Activated CD4-positive, alpha-beta T cell treated with anti-CD3 and anti-CD28 coated beads for 24 hours (primary cell): Measurements from ENCODE around the gene CBX1.
"Not testable (repeated sequence)": the region's sequence is repeated elsewhere in the genome, so short reads cannot be mapped to it uniquely, and the experiment has no call there.

Experiments
- DNase-seq, 2 donors: peaks; one replicate each; pipeline ENCODE4 v3.0.0-alpha.2; 2020; ENCODE audit warnings: low read depth in 2 of 2

The CBX1 gene

DNA sequence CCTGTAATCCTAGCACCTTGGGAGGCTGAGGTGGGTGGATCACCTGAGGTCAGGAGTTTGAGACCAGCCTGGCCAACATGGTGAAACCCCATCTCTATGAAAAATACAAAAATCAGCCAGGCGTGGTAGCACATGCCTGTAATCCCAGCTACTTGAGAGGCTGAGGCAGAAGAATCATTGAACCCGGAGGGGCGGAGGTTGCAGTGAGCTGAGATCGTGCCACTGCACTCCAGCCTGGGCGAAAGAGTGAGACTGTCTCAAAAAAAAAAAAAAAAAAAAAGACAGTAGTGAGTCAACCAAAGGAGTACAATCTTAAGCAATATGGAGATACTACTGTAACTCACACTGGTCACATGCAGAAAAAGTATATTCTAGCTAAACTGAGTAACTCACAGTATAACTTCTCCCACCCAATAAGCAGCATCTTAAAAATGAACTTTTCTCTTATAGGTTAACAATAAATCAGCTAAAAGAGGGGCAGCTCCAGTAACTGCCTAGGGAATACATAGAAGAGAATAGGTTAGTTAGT, 27.6 kb downstream of the CBX1 start:
- DNase-seq = not testable (repeated sequence)

DNA sequence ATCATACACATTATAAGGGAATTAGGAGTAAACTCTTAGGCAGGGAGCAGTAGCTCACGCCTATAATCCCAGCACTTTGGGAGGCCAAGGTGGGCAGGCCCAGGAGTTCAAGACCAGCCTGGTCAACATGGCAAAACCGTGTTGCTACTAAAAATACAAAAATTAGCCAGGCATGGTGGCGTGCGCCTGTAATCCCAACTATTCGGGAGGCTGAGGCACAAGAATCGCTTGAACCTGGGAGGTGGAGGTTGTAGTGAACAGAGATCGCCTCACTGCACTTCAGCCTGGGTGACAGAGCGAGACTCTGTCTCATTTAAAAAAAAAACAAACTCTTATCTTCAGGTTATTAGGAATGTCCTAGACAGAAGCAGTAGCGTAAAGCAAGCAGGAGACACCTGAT, 28.5 kb downstream of the CBX1 start:
- DNase-seq = not testable (repeated sequence)

DNA sequence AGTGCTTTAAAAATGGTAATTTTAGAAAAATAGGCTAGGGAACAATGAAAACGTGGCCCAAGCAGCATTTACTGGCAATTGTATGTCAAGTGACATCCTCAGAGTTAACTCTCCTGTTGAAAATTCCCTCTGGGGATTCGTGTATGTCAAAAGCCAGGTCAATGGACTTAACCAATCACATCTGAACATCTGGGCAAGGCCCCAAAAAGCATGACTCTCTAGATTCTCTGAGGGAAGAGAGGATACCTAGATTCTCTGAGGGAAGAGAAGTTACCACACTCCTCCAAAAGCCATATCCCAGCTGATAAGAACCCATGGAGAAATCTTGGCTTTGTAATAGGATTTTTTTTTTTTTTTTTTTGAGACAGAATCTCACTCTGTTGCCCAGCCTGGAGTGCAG, 29.6 kb downstream of the CBX1 start:
- DNase-seq = no peak

DNA sequence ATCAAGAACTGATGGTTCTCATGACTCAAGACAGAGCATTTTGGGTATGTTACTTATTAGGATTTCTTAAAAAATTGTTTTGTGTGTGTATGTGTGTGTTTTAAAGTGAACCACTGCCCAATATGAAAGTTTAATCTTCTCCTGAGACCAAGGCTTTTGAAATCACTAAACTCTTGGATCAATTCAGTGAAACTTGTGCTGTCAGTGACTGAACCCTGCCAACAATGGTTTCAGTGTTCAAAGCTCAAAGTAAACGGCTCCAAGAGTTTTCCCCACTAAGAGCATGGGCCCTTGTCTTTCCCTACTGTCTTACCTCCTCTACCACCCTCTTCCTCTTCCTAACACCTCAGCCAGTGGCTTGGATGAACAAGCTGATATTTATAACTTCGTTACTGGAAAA, 31.1 kb downstream of the CBX1 start:
- no peak for DNase-seq

DNA sequence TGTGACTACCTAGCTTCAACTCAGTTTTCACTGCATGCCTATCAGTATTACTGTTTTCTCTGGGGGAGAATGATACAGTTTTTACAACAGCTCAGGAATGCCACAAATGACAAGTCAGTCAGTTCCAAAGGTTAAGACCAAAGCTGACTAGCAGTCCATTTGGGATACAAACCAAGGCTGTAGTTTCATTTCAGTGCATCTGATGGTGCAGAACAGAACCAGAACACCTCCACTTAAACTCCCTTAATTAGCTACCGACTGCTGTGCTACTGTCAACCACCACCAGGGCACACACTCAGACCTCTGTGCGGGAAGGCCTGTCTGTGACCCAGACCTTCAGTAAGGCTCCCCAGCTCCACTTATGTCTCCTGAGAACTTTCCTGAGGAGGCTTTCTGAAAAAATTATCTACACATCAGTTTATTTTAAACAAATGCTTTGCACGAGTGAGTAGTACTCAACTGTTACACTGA, 32.8 kb downstream of the CBX1 start:
- DNase-seq = no peak

DNA sequence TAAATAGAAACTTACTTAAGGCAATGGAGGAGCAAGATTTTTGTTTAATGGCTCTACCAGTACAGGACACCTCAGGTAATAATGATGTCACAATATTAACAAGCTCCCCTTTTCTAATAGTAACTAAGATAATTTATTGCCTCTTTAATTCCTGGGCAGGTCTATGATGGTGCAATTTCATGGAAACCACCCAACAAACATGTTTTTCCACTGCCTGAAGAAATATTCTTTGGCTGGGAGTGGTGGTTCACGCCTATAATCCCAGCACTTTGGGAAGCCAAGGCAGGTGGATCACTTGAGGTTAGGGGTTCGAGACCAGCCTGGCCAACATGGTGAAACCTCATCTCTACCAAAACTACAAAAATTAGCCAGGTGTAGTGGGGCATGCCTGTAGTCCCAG, 33.5 kb downstream of the CBX1 start:
- not testable (repeated sequence) for DNase-seq

DNA sequence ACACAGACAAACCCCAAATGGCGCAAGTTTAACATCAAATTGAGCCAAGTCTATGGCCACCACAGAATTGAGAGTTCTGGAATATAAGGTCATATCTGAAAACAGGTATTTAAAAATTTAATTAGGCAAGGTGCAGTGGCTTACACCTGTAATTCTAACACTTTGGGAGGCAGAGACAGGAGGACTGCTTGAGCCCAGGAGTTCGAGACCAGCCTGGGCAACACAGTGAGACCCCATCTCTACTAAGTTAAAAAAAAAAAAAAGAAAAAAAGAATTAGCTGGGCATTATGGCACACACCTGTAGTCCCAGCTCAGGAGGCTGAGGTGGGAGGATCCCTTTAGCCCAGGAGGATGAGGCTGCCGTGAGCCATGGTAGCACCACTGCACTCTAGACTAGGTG, 34.0 kb downstream of the CBX1 start:
- DNase-seq = no peak

DNA sequence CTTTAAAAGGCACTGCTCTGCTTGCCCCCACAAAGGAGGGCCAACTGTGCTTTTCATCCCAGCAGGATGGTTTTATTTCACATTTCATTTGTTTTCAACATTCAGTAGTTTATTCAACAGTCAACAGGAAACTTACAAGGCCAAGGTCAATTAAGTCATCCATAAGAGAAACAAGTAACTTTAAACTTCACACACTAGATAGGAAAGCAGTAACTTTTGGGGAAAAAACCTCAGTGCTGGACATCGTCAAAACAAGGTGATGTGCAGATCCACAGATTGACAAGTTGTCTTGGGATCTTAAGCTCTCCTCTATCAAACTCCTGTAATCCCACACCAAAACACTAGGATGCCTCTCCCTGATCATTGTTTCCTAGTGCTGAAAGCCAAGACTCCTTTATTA, 34.6 kb downstream of the CBX1 start:
- DNase-seq = no peak

DNA sequence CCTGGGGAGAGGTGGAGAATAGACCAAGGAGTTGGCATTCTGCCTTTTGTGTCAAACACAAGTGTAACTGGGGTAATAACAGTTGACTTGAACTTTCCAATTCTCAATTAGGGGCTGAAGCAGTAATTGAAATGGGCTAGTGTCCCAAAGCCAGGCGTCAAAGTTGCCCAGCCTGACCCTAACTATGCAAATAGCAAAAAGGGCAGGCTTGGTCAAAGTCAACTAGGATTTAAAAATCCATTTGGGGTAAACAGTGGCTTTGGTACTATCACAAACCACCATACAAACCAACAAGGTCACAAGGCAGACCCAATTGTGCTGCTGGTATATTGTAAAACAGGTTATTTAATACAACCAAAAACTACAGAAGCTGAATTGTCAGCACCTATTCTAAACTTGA, 35.1 kb downstream of the CBX1 start:
- DNase-seq = no peak

DNA sequence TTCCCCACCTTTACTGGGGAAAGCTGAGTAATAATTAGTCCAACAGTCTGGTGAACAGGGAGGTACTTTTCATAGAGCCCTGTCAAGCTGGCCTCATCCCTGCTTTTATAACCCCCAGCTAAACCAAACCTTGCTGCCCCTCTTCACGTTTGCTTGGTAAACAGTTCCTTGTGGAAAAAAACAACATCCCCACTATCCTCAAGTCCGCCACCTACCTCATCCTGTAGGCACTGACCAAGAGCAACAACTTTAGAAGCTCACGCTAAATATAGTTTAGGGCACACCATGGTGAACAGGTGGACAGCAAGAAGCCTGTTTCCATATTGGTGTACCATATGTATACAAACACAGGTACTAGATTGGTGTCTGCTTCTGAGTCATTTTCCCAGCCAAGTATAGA, 36.6 kb downstream of the CBX1 start:
- DNase-seq = no peak

DNA sequence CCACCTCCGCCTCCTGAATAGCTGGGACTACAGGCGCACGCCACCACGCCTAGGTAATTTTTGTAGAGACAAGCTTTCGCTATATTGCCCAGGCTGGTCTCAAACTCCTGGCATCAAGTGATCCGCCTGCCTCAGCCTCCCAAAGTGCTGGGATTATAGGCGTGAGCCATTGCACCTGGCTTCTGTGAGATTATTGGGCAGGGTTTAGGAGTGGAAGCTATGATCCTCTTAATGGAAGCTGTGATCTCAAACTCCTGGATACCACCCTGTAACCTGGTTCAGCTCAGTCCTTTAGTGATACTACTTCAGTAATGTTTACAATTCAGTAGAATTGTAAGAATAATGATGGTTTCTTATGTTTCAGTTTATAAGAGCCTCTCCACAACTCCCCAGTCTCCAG, 39.0 kb downstream of the CBX1 start:
- no peak for DNase-seq

DNA sequence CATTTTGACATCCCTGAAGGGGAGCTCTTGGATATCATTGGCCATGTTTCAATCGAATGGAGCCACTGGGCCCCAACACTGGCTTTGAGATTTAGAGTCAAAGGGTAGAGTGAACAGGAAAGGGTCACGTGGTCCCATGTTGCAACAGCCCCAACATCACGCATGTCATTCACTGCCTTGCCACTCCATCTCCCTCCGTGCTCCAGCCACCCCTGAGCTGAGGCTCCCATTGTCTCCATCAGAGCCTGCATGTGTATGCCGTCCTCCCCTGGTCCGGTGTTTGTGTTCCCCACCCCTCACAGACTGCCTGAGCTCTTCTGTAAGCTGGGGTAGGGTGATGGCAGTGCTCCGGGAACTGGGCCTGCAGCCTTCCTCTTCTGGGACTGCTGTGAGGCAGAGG, 41.0 kb downstream of the CBX1 start:
- no peak for DNase-seq

DNA sequence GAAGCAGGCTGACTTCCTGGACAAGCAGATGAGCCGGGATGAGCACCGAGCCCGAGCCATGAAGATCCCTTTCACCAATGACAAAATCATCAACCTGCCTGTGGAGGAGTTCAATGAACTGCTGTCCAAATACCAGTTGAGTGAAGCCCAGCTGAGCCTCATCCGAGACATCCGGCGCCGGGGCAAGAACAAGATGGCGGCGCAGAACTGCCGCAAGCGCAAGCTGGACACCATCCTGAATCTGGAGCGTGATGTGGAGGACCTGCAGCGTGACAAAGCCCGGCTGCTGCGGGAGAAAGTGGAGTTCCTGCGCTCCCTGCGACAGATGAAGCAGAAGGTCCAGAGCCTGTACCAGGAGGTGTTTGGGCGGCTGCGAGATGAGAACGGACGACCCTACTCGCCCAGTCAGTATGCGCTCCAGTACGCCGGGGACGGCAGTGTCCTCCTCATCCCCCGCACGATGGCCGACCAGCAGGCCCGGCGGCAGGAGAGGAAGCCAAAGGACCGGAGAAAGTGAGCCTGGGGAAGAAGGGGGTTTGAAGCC, 42.1 kb downstream of the CBX1 start:
- DNase-seq = no peak

DNA sequence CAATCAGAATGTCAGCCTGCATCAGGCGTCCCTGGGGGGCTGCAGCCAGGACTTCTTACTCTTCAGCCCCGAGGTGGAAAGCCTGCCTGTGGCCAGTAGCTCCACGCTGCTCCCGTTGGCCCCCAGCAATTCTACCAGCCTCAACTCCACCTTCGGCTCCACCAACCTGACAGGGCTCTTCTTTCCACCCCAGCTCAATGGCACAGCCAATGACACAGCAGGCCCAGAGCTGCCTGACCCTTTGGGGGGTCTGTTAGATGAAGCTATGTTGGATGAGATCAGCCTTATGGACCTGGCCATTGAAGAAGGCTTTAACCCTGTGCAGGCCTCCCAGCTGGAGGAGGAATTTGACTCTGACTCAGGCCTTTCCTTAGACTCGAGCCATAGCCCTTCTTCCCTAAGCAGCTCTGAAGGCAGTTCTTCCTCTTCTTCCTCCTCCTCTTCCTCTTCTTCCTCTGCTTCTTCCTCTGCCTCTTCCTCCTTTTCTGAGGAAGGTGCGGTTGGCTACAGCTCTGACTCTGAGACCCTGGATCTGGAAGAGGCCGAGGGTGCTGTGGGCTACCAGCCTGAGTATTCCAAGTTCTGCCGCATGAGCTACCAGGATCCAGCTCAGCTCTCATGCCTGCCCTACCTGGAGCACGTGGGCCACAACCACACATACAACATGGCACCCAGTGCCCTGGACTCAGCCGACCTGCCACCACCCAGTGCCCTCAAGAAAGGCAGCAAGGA, 42.7 kb downstream of the CBX1 start:
- DNase-seq = no peak

DNA sequence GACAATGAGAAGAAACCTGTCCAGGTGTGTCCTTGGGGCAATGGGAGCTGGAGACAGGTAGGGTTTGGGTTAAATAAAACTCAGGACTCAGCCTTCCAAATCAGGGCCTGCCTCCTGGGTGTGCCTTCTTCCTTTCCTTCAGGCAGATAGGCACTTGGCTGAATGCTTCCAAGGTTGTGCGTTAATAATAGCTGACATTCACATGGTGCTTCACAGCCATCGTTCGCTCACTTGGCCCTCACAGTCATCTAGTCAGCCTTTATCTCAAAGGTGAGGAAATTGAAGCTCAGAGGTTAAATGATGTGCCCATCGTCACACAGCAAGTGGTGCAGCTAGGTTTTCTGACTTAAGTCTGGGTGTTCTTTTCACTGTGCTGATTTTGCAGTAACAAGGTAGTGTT, 43.7 kb downstream of the CBX1 start:
- DNase-seq = no peak

DNA sequence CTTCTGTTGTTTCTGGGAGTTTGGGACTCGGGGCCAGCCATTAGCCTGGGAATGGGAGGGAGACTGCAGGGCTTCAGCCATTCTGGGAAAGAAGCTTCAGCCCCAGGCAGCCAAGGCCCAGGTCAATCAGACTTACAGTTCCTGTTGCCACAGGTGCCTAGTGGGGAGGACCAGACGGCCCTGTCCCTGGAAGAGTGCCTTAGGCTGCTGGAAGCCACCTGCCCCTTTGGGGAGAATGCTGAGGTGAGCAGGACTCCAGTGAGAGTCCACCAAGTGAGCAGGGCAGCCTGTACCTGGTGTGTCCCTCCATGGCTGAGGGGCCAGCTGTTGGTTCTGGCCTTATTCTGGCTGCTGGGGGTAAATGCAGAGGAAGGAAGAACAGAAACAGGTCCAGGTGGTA, 44.4 kb downstream of the CBX1 start:
- DNase-seq = no peak

DNA sequence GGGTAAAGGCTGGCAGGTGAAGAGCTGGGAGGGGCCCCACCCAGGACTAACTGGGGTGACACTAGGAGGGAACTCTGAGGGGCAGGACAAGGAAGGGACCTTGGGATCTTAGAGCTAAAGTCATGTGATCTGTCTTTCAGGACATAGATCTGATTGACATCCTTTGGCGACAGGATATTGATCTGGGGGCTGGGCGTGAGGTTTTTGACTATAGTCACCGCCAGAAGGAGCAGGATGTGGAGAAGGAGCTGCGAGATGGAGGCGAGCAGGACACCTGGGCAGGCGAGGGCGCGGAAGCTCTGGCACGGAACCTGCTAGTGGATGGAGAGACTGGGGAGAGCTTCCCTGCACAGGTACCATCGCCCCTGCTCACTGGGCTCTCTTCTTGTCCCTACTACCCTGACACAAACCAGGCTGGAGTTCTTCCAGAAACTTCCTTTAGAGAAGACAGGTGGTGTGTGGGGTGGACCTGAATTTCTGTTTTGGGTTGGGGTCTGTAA, 45.0 kb downstream of the CBX1 start:
- no peak for DNase-seq

DNA sequence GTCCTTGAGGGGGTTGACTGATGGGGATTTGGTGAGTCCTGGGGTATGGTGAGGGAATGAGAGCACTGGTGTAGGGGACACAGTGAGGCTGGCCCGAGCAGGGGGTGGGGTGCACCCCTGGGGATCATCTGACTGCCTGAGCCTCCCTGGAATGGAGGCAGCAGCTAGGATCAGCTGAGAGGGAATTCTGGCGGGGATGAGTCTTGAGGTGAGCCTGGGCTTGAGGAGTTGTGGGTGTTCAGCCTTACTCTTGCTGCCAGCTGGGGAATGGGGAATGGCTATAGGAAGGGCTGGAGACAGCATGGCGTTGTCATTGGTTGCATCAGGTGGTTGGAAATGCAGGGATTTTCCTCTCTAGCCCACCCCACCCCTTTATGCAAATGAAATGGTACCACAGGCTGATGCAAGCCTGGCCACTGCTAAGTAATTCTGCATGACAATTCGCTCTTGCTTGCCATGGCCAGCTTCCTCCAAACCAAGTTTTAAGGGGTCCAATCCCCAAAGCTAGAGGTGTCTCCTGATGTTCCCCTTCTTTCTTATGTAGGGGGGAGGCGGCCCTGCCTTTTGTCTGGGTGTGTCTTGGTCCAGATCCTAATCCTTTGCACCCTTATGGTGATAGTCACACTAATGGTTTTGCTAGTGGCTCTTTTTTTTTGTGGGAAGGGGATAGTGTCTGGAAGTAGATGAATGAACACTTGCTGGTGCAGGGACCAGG, 45.6 kb downstream of the CBX1 start:
- peak in 1 of 2 donors; percentile 22 for DNase-seq

DNA sequence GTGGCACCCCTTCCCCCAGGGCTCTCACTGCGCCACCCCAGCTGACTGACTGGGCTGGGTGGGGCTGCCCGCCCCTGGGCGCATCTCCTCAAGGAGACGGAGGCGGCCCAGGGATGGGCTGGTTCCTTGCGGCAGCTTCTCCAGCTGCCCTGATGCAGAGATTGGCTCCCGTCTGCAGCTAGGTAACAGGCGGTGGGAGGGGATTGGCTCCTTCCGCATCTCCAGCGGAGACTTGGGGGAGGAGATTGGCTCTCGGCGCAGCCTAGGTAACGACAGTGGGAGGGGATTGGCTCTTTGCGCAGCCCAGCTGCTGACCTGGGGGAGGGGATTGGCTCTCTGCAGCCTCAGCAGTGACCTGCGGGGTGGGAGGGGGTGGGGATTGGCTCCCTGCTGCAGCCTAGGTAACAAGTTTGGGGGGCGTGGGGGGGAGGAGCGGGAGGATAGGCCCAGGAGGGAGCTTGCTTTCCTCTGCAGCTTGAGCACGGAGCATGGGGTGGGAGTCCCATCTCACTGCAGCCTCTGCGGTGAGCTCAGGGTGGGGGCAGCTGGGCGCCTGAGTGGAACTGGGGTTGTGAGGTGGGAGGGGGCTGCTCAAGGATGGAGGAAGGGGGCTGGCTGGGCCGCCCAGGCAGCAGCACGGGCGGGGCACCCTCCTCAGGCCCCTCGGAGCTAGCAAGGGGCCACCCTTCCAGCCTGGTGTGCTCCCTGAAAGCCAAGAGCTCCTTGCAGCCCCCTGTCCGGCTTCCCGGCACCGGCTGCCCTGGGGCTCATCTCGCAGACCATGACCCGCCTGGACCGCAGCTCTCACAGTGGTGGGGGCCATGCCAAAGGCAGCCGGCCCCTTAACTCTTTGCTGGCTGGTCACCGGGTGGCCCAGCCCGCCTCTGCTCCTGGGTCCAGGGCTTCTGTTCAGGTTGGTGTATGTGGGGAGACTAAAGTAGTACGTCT, 46.8 kb downstream of the CBX1 start:
- DNase-seq = no peak

DNA sequence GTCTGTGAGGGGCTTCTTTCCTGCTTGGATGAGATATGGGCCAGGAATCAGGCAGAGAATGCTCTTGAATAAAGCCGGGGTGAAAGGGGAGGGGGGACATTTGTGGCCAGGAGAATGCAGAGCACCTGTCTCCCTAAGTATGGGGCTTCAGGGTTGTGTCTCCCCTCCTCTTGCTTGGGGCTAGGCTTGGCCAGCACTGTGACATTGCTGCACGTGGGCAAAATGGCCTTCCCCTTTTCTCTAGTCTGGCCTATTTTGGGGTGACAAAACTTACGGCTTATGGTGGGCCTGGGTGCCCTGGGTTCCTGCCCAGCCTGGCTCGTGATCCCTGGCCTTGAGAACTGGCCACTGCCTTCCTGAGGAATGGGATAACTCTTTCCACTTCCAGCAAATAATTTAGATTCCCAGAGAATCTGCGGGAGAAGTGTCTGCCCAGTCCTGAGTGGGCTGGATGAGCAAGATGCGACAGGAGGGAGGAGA, 47.5 kb downstream of the CBX1 start:
- DNase-seq = no peak

DNA sequence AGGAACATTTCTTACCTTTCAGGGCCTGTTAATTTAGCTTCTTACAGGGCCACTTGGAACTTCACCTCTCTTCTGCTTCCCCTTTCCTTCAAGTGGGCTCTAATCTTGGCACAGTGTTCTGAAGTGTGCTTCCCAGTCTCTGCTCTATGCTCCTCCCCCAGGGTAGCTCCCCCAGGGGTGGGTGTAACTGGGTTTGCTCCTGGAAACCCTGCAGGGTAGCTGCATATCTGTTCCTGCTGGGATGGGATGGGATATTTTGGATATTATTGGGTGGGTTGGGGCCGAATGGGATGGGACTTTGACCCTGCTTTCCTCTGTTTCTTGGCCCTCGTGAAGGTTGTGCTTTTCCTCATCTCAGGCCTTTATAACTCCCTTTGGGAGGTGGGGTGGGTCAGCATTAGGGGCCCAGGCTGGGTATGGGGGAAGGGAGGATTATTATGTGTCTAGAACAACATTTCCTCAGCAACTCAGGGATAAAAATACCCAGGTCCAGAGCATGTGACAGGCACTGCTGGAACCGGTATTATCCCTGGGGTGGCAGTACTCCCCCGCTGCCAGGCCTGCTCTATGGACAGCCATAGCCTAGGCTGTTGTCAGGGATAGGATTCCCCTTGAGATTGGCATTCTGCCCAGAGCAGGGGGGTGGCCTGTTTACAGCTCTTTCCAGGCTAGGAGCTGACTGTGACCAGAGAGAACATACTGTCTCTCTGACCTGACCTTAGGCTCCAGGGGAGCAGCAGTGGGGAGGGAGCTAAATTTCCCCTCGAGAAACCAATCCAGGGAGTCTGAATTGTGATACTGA, 48.1 kb downstream of the CBX1 start:
- no peak for DNase-seq
